Measurements from ENCODE around the gene THAP8. TPM values are rescaled to one million over a fixed set of nuclear protein-coding genes. Genes with fewer than 3 reads are reported as not detected.

Gene THAP8
- total RNA-seq, 2 experiments from 2014 or later: 2.4 to 4.2 TPM

DNA sequence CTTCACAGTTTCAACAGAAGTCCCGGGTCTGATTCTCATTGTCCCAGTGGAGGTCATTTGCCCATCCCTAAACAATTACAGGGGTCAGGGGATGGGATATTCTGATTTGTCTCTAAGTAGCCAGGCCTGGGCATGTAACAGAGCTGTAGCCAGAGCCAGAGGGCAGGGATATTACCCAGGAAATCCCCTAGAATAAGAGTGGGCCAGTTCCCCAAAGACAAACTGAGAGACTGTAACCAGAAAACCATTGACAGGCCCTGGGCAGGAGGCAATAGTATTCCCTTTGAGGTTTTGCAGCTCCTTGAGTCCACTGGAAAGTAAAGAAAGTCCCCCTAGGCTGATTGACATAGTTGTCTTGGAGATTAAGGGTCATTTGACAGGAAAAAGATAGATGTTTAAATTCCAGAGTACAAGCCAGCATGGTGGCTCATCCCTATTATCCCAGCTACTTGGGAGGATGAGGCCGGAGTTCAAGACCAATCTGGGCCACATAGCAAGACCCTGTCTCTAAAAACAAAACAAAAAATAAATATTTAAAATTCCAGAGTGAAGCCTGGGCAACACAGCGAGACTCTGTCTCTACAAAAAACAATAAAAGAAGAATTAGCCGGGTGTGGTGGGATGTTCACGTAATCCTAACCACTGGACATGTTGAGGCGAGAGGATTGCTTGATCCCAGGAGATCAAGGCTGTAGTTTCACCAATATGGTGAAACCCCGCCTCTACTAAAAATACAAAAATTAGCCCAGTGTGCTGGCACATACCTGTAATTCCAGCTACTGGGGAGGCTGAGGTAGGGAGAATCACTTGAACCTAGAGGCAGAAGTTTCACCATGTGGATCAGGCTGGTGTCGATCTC, 60.9 kb downstream of the THAP8 start:
- no peak for ATAC-seq
- Mint-ChIP-seq H3K9me3 (ENCODE audit: low read depth) (no peaks in the 10 kb centered on the region), H3K4me3 (no peak overlapping the region), H3K27me3 (peaks cover 11% of the 10 kb centered on the region), H3K36me3 (peaks cover 5% of the 10 kb centered on the region), H3K27ac (no peak overlapping the region), H3K4me1 (peaks cover 27% of the 10 kb centered on the region)
- CTCF ChIA-PET: no interaction called here
- DNase-seq: no peak

DNA sequence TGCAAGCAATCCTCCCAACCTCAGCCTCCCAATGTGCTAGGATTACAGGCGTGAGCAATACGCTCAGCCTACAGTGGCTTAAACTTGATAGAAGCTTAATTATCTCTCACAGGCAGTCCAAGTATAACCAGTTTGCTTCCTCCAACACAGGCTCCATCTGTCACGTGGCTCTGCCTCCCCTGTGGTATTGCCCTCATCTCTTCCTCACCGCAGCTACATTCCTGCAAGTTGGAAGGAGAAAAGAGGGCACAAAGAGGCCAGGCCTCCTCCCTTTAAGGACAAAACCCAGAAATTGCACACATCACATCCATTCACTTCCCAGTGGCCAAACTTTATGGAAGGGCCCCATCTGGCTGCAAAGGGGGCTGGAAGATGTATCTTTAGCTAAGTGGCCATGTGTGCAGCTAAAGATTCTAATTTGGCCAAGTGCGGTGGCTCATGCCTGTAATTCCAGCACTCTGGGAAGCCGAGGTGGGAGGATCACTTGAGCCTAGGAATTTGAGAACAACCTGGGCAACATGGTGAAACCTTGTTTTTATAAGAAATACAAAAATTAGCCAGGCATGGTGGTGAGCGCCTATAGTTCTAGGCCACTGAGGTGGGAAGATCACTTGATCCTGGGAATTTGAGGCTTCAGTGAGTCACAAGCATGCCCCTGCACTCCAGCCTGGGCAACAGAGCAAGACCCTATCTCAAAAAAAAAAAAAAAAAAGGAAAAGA, 62.2 kb downstream of the THAP8 start:
- Mint-ChIP-seq H3K36me3 (peaks cover 3% of the 10 kb centered on the region), H3K9me3 (ENCODE audit: low read depth) (no peaks in the 10 kb centered on the region), H3K27me3 (peaks cover 16% of the 10 kb centered on the region), H3K27ac (no peak overlapping the region), H3K4me3 (no peak overlapping the region), H3K4me1 (peaks cover 22% of the 10 kb centered on the region)
- CTCF ChIA-PET: interaction anchor here (0.7 to 1.0 kb wide), 2 partner anchors 33 to 922 kb away, joined by 3 to 4 read pairs; no protein-coding TSS in a partner anchor
- no peak for DNase-seq
- ATAC-seq: no peak

- ATAC-seq: no peak
- H3K36me3 Mint-ChIP-seq: peaks cover 2% of the 10 kb centered on the region
- no peaks in the 10 kb centered on the region for H3K9me3 Mint-ChIP-seq (ENCODE audit: low read depth)
- CTCF ChIA-PET: interaction anchor here (0.7 to 1.0 kb wide), 2 partner anchors 32 to 921 kb away, joined by 3 to 4 read pairs; no protein-coding TSS in a partner anchor
- peaks cover 25% of the 10 kb centered on the region for H3K27me3 Mint-ChIP-seq
- DNase-seq: no peak
- peaks cover 15% of the 10 kb centered on the region for H3K4me1 Mint-ChIP-seq
- H3K27ac Mint-ChIP-seq: no peak overlapping the region
- H3K4me3 Mint-ChIP-seq: no peak overlapping the region
These were observed 63.0 kb downstream of the THAP8 start for GRCh38 chr19:35990771-35991730.

- peaks cover 2% of the 10 kb centered on the region for H3K36me3 Mint-ChIP-seq
- H3K27ac Mint-ChIP-seq: no peak overlapping the region
- DNase-seq: no peak
- H3K27me3 Mint-ChIP-seq: peaks cover 34% of the 10 kb centered on the region
- no peak for ATAC-seq
- H3K4me3 Mint-ChIP-seq: no peak overlapping the region
- H3K9me3 Mint-ChIP-seq (ENCODE audit: low read depth): no peaks in the 10 kb centered on the region
- peaks cover 10% of the 10 kb centered on the region for H3K4me1 Mint-ChIP-seq
- CTCF ChIA-PET: no interaction called here
These were observed 63.9 kb downstream of the THAP8 start for GRCh38 chr19:35990156-35990555.

GRCh38 chr19:35988824-35989223, 65.3 kb downstream of the THAP8 start:
- Mint-ChIP-seq H3K27ac (no peak overlapping the region), H3K9me3 (ENCODE audit: low read depth) (no peaks in the 10 kb centered on the region), H3K4me3 (no peak overlapping the region), H3K4me1 (peaks cover 2% of the 10 kb centered on the region), H3K27me3 (peaks cover 42% of the 10 kb centered on the region), H3K36me3 (peaks cover 2% of the 10 kb centered on the region)
- CTCF ChIA-PET: interaction anchor here (1.4 kb wide), 1 partner anchor 105 kb away, joined by 3 read pairs; no protein-coding TSS in a partner anchor
- ATAC-seq (no peak), DNase-seq (no peak)

GRCh38 chr19:35987571-35987896, 66.6 kb downstream of the THAP8 start:
- H3K27me3 Mint-ChIP-seq: peaks cover 47% of the 10 kb centered on the region
- CTCF ChIA-PET: interaction anchor here (1.4 kb wide), 1 partner anchor 106 kb away, joined by 3 read pairs; no protein-coding TSS in a partner anchor
- H3K4me1 Mint-ChIP-seq: peaks cover 2% of the 10 kb centered on the region
- ATAC-seq (no peak), DNase-seq (no peak)
- H3K27ac Mint-ChIP-seq: no peak overlapping the region
- peaks cover 2% of the 10 kb centered on the region for H3K36me3 Mint-ChIP-seq
- H3K9me3 Mint-ChIP-seq (ENCODE audit: low read depth): no peaks in the 10 kb centered on the region
- no peak overlapping the region for H3K4me3 Mint-ChIP-seq

- Mint-ChIP-seq H3K27me3 (peaks cover 47% of the 10 kb centered on the region), H3K4me3 (peak overlapping the region; percentile 47), H3K4me1 (peaks cover 2% of the 10 kb centered on the region), H3K36me3 (peaks cover 2% of the 10 kb centered on the region), H3K27ac (no peak overlapping the region), H3K9me3 (ENCODE audit: low read depth) (no peaks in the 10 kb centered on the region)
- ATAC-seq: peak; percentile 50
- CTCF ChIA-PET: no interaction called here
- no peak for DNase-seq
These were observed 67.2 kb downstream of the THAP8 start for GRCh38 chr19:35986664-35987570.

DNA sequence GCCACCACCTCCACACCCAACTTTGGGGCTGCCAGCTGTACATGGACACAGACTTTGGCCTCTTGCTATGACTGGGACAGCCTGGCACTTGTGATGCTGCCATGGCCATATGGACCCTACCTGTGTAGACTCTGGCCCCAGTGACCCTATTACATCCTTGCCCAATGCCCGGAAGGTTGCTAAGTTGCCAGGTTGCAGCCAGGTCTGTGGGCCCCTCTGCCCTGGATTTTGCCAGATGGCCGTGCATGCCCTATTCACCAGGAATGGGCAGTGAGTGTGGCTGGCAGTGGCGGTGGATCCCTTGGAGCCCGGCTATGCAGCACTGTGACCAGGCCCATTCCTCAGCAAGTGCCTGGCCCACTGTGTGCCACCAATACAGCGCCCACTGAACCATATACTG, 68.0 kb downstream of the THAP8 start:
- CTCF ChIA-PET: no interaction called here
- ATAC-seq: no peak
- H3K4me1 Mint-ChIP-seq: peaks cover 2% of the 10 kb centered on the region
- no peak overlapping the region for H3K4me3 Mint-ChIP-seq
- no peak for DNase-seq
- no peaks in the 10 kb centered on the region for H3K9me3 Mint-ChIP-seq (ENCODE audit: low read depth)
- H3K27me3 Mint-ChIP-seq: peaks cover 47% of the 10 kb centered on the region
- no peak overlapping the region for H3K27ac Mint-ChIP-seq
- H3K36me3 Mint-ChIP-seq: peaks cover 2% of the 10 kb centered on the region

Other genes with a start within 250 kb of the THAP8 start
- gene PRODH2, start 241.4 kb downstream of the THAP8 start, total RNA-seq: not detected
- gene NPHS1, start 201.8 kb downstream of the THAP8 start, total RNA-seq: not detected
- 1 to 10 TPM; 1.1 to 1.4 TPM for gene KIRREL2, start 197.4 kb downstream of the THAP8 start, total RNA-seq
- gene APLP1, start 185.7 kb downstream of the THAP8 start, total RNA-seq: 1 to 10 TPM; 1.5 to 2.0 TPM
- 10 to 100 TPM; 52.7 to 52.9 TPM for gene NFKBID, start 153.7 kb downstream of the THAP8 start, total RNA-seq
- 100 to 1,000 TPM; 184 to 195 TPM for gene HCST, start 151.8 kb downstream of the THAP8 start, total RNA-seq
- under 1 TPM in 1 of 2 experiments, not detected in 1; 0.96 TPM for gene TYROBP, start 146.0 kb downstream of the THAP8 start, total RNA-seq
- gene LRFN3, start 117.9 kb downstream of the THAP8 start, total RNA-seq: 10 to 100 TPM; 11.9 TPM
- gene SDHAF1, start 59.1 kb downstream of the THAP8 start, total RNA-seq: 10 to 100 TPM; 19.8 to 20.2 TPM
- 1 to 10 TPM; 1.4 to 3.2 TPM for gene SYNE4, start 45.5 kb downstream of the THAP8 start, total RNA-seq
- gene ALKBH6, start 40.1 kb downstream of the THAP8 start, total RNA-seq: 10 to 100 TPM; 41.0 to 44.7 TPM
- 1 to 10 TPM in 1 of 2 experiments, under 1 TPM in 1; 0.98 to 1.1 TPM for gene CLIP3, start 21.4 kb downstream of the THAP8 start, total RNA-seq
- gene WDR62, start 612 bp upstream of the THAP8 start, total RNA-seq: 10 to 100 TPM; 34.5 to 46.0 TPM
- gene OVOL3, start 56.9 kb upstream of the THAP8 start, total RNA-seq: not detected
- gene POLR2I, start 60.6 kb upstream of the THAP8 start, total RNA-seq: 10 to 100 TPM; 63.2 to 65.3 TPM
- gene TBCB, start 61.2 kb upstream of the THAP8 start, total RNA-seq: 100 to 1,000 TPM; 141 to 166 TPM
- 100 to 1,000 TPM; 411 to 479 TPM for gene CAPNS1, start 85.8 kb upstream of the THAP8 start, total RNA-seq
- gene COX7A1, start 98.2 kb upstream of the THAP8 start, total RNA-seq: not detected
- gene ZNF565, start 160.4 kb upstream of the THAP8 start, total RNA-seq: 1 to 10 TPM; 1.6 to 2.3 TPM
- 10 to 100 TPM; 55.1 to 75.6 TPM for gene ZNF146, start 160.8 kb upstream of the THAP8 start, total RNA-seq